Activated CD8-positive, alpha-beta T cell treated with anti-CD3 and anti-CD28 coated beads for 36 hours (primary cell): ENCODE data around the gene AMBRA1. TPM values are rescaled to one million over a fixed set of nuclear protein-coding genes. Genes with fewer than 3 reads are reported as not detected.

ENCODE experiments used
- ATAC-seq: fragments of 200-7000 bp; cut with Tn5 transposase; one replicate; pipeline ENCODE4 v1.10.0; 2021; ENCODE audit warnings: mild to moderate bottlenecking, moderate library complexity
- CTCF ChIA-PET: fragments of 350-600 bp; sonication (Branson Sonifier 250); formaldehyde crosslinking; loops from one replicate; lab custom pipeline; 2021; ENCODE audit warnings: antibody characterized with exemption; lab: Charles Lee
- POLR2A ChIA-PET: fragments of 350-600 bp; sonication (Branson Sonifier 250); formaldehyde crosslinking; loops from one replicate; lab custom pipeline; 2021; ENCODE audit warnings: antibody characterized with exemption; lab: Charles Lee
- DNase-seq: peaks from one replicate; pipeline ENCODE4 v3.0.0-alpha.2; 2020
- H3K27ac Mint-ChIP-seq: one replicate; pipeline ENCODE4 v1.8.0; 2021; ENCODE audit warnings: mild to moderate bottlenecking, mixed read lengths
- H3K27me3 Mint-ChIP-seq: one replicate; pipeline ENCODE4 v1.8.0; 2021; ENCODE audit warnings: mixed read lengths
- H3K36me3 Mint-ChIP-seq: one replicate; pipeline ENCODE4 v1.8.0; 2021; ENCODE audit warnings: low read depth, mixed read lengths
- H3K4me1 Mint-ChIP-seq: one replicate; pipeline ENCODE4 v1.8.0; 2021; ENCODE audit warnings: low read depth, mixed read lengths
- H3K4me3 Mint-ChIP-seq: one replicate; pipeline ENCODE4 v1.8.0; 2021; ENCODE audit warnings: mild to moderate bottlenecking, moderate library complexity, mixed read lengths
- H3K9me3 Mint-ChIP-seq: one replicate; pipeline ENCODE4 v1.8.0; 2021; ENCODE audit warnings: mixed read lengths
- intact Hi-C: fragments of 100-400 bp; cut with micrococcal nuclease; formaldehyde crosslinking; loops from one replicate; pipeline ENCODE4 v1.10.0; 2022
- total RNA-seq, 2 experiments: library from RNA; stranded (reverse); gene quantifications; one replicate each; pipeline ENCODE4 v1.2.3, GENCODE V29; 2021
- TF ChIP-seq, protein P1 (sequence below): fragments of 200-600 bp; IDR thresholded peaks from one replicate; pipeline ENCODE4 v1.8.0; 2022; ENCODE audit warnings: antibody characterized with exemption, mild to moderate bottlenecking

The AMBRA1 gene
- total RNA-seq, 2 experiments from 2014 or later: 24.0 to 24.1 TPM

DNA sequence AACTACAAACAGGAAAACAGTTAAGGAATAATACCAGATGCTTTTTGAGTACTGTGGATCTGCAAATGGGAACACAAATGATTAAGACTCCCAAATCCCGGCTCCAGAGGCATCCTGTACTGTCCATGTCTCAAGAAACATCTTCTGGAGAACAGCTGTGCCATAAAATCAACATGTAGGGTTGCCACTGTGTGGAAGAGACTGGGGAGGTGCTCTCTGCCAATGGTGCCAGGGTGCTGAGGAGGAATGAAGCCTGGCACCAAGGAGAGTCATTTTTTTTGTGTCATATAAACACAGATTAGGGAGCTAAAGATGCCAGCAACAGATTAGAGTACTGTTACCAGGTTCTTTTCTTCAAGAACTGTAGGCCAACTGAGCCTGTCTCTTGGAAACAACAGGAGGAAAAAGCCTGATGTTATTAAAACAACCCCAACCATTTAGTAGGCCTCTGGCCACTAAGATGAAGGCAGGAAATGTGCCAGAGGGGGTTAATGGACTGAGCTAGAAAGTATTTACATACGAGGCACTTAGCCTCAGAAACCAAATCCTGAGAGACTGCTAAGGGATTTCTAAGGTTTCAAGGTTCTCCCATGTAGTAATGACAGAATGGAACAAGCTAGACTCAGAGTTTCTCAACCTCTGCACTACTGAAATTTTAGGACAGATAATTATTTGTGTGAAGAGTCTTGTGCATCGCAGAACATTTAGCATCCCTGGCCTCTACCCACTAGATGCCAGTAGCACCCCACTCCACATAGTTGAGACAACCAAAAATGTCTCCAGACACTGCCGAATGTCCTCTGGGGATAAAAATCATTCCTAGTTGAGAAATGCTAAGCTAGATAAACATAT lies 147.7 kb downstream of the AMBRA1 start:
- Mint-ChIP-seq H3K4me3 (no peak overlapping the region), H3K4me1 (peaks cover 5% of the 10 kb centered on the region), H3K27me3 (no peaks in the 10 kb centered on the region), H3K36me3 (peaks cover 18% of the 10 kb centered on the region), H3K27ac (no peak overlapping the region), H3K9me3 (no peaks in the 10 kb centered on the region)
- intact Hi-C loops: no loop called here
- POLR2A ChIA-PET: interaction anchor here (0.7 kb wide), 1 partner anchor 14 kb away, joined by 3 read pairs; no protein-coding TSS in a partner anchor
- no peak for ATAC-seq
- CTCF ChIA-PET: interaction anchor here (1.2 to 1.7 kb wide), 2 partner anchors 9 to 83 kb away, joined by 4 read pairs; no protein-coding TSS in a partner anchor
- TF ChIP-seq, protein P1, sequence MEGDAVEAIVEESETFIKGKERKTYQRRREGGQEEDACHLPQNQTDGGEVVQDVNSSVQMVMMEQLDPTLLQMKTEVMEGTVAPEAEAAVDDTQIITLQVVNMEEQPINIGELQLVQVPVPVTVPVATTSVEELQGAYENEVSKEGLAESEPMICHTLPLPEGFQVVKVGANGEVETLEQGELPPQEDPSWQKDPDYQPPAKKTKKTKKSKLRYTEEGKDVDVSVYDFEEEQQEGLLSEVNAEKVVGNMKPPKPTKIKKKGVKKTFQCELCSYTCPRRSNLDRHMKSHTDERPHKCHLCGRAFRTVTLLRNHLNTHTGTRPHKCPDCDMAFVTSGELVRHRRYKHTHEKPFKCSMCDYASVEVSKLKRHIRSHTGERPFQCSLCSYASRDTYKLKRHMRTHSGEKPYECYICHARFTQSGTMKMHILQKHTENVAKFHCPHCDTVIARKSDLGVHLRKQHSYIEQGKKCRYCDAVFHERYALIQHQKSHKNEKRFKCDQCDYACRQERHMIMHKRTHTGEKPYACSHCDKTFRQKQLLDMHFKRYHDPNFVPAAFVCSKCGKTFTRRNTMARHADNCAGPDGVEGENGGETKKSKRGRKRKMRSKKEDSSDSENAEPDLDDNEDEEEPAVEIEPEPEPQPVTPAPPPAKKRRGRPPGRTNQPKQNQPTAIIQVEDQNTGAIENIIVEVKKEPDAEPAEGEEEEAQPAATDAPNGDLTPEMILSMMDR: no peak
- DNase-seq: no peak

DNA sequence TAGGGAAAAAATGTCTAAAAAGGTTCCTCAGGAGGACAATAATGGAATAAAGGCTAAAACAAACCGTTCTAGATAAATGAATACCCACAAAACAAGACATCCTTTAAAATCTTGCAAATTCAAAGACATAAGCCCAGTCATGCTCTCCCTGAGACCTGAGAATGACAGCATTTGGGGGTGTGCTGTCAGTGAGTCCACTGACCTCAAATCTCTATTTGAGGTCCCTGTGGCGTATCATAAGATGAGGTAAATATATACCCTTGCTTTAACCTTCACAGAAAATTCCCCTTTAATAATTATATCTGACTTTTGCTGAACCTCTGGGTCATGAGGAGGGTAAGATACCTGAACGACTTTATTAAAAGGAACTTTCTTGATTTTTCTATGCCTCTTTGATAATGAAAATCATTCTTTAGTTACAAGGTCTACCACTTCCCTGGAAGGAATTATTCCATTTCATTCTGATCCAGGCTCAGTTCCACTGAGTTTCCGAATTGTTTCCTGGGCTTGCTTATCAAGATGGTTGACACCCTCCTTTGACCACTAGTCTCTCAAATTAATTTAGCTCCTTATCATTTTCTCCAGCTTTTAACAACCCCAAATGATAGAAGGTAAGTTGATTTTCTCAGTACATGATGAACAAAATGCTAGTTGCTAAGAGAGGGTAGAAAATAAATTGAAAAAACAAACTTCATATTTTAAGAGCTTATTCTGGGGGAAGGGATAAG lies 148.5 kb downstream of the AMBRA1 start:
- CTCF ChIA-PET: interaction anchor here (1.2 kb wide), 1 partner anchor 8 kb away, joined by 4 read pairs; no protein-coding TSS in a partner anchor
- intact Hi-C loops: no loop called here
- POLR2A ChIA-PET: no interaction called here
- H3K4me3 Mint-ChIP-seq: no peak overlapping the region
- no peaks in the 10 kb centered on the region for H3K9me3 Mint-ChIP-seq
- TF ChIP-seq, protein P1: no peak
- ATAC-seq: no peak
- H3K27me3 Mint-ChIP-seq: no peaks in the 10 kb centered on the region
- peaks cover 21% of the 10 kb centered on the region for H3K36me3 Mint-ChIP-seq
- H3K27ac Mint-ChIP-seq: no peak overlapping the region
- H3K4me1 Mint-ChIP-seq: peaks cover 5% of the 10 kb centered on the region
- DNase-seq: no peak

DNA sequence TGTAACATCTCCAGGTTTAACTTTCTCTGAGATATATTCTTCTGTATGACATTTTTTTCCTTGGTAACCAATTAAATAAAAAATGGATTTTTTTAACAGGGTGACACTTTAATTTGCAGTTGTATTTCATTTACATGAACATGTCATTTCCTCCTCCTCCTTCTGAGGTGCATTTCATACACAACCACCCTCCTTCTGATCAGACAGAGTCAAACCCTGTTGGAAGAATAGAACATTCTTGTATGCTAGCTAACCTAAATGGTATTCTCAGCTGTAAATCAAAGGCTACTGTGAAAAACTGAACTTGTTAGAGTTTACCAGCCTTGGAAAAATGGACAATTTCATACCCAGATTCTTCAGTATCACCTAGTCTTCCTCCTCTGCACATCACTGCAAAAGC lies 149.5 kb downstream of the AMBRA1 start:
- intact Hi-C loops: no loop called here
- H3K27me3 Mint-ChIP-seq: no peaks in the 10 kb centered on the region
- TF ChIP-seq, protein P1: no peak
- CTCF ChIA-PET: no interaction called here
- peaks cover 5% of the 10 kb centered on the region for H3K4me1 Mint-ChIP-seq
- H3K9me3 Mint-ChIP-seq: no peaks in the 10 kb centered on the region
- DNase-seq (no peak), ATAC-seq (no peak)
- H3K36me3 Mint-ChIP-seq: peaks cover 20% of the 10 kb centered on the region
- no peak overlapping the region for H3K27ac Mint-ChIP-seq
- H3K4me3 Mint-ChIP-seq: no peak overlapping the region
- POLR2A ChIA-PET: no interaction called here

DNA sequence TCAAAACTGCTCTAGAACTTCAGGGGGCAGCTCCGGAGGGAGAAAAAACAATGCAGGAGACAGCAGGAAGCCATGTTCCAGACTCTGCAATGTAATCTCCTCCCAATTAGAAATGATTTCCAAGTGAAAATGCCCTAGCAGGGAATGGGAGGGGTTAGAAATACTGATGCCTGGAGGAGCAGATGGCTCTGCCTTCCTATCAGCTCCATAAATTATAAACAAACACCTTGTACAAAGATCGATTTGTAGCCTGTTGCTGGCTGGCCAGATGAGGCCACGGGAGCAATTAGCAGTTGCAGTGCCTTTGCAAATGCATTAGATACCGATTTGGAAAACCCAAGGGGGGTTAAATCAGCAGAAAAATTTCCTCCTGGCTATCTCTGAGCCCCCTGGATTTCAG lies 155.6 kb downstream of the AMBRA1 start:
- ChIA-PET CTCF (interaction anchor here (1.5 to 1.7 kb wide), 3 partner anchors 8 to 91 kb away, joined by 4 to 6 read pairs (median 4); no protein-coding TSS in a partner anchor), POLR2A (no interaction called here)
- H3K27ac Mint-ChIP-seq: no peak overlapping the region
- intact Hi-C loops: no loop called here
- TF ChIP-seq, protein P1: no peak
- H3K27me3 Mint-ChIP-seq: no peaks in the 10 kb centered on the region
- DNase-seq: no peak
- no peak overlapping the region for H3K4me3 Mint-ChIP-seq
- no peaks in the 10 kb centered on the region for H3K9me3 Mint-ChIP-seq
- H3K4me1 Mint-ChIP-seq: no peaks in the 10 kb centered on the region
- ATAC-seq: no peak
- H3K36me3 Mint-ChIP-seq: peaks cover 21% of the 10 kb centered on the region
